HepG2 (cell line): ENCODE results near the gene CREBZF. TPM values are rescaled to one million over a fixed set of nuclear protein-coding genes. Genes with fewer than 3 reads are reported as not detected.

Experiments
- ARNTL ChIP-seq: sonication (generic); formaldehyde crosslinking; IDR thresholded peaks from 2 replicates; pipeline ENCODE4 v1.4.0; 2020; ENCODE audit warnings: mild to moderate bottlenecking, missing genetic modification reagents
- CC2D1A ChIP-seq: sonication (generic); formaldehyde crosslinking; IDR thresholded peaks from 2 replicates; pipeline ENCODE4 v1.8.1; 2023; ENCODE audit warnings: mild to moderate bottlenecking, missing genetic modification reagents
- CEBPG ChIP-seq: IDR thresholded peaks from 2 replicates; pipeline ENCODE4 v1.6.1; 2016
- DR1 ChIP-seq: sonication (generic); formaldehyde crosslinking; IDR thresholded peaks from 2 replicates; pipeline ENCODE4 v1.8.0; 2021; ENCODE audit warnings: mild to moderate bottlenecking, missing genetic modification reagents, inconsistent platforms
- E2F1 ChIP-seq: sonication (generic); formaldehyde crosslinking; IDR thresholded peaks from 2 replicates; pipeline ENCODE4 v1.5.0; 2020; ENCODE audit warnings: missing genetic modification reagents
- ETV5 ChIP-seq: IDR thresholded peaks from 2 replicates; pipeline ENCODE4 v1.6.1; 2018; ENCODE audit warnings: missing biosample characterization, missing genetic modification reagents, inconsistent platforms, borderline replicate concordance
- FOXA1 ChIP-seq, 2 experiments: fragments of 450-650 bp in 1 of 2; sonication (generic) in 1 of 2; formaldehyde crosslinking in 1 of 2; IDR thresholded peaks; 2 replicates each; pipeline versions ENCODE4 v1.4.0 to v1.6.1; 2016 to 2020; ENCODE audit warnings: missing genetic modification reagents in 1 of 2
- GFI1 ChIP-seq: sonication (generic); formaldehyde crosslinking; IDR thresholded peaks from 2 replicates; pipeline ENCODE4 v1.5.0; 2020; ENCODE audit warnings: missing genetic modification reagents, mild to moderate bottlenecking, borderline replicate concordance
- JUND ChIP-seq: sonication (generic); formaldehyde crosslinking; IDR thresholded peaks from 2 replicates; pipeline ENCODE4 v1.8.0; 2022; ENCODE audit warnings: mild to moderate bottlenecking, missing genetic modification reagents
- KMT2A ChIP-seq: sonication (generic); formaldehyde crosslinking; IDR thresholded peaks from 2 replicates; pipeline ENCODE4 v1.4.0; 2020; ENCODE audit warnings: missing genetic modification reagents
- MAFK ChIP-seq, 2 experiments: IDR thresholded peaks in 1 of 2; conservative IDR thresholded peaks in 1 of 2; 2 replicates each; pipeline ENCODE4 v1.6.1; 2011; ENCODE audit warnings: improper control_type of control experiment in 2 of 2, low read length in 2 of 2
- MEF2D ChIP-seq: sonication (generic); formaldehyde crosslinking; IDR thresholded peaks from 2 replicates; pipeline ENCODE4 v1.5.1; 2020; ENCODE audit warnings: mild to moderate bottlenecking, missing genetic modification reagents
- RARG ChIP-seq: sonication (generic); formaldehyde crosslinking; IDR thresholded peaks from 2 replicates; pipeline ENCODE4 v1.4.0; 2020; ENCODE audit warnings: low read depth, mild to moderate bottlenecking, missing genetic modification reagents
- RFXANK ChIP-seq: IDR thresholded peaks from 2 replicates; pipeline ENCODE4 v1.6.1; 2016
- SRSF4 ChIP-seq: fragments of 200-400 bp; formaldehyde crosslinking; IDR thresholded peaks from one replicate; pipeline ENCODE4 v1.6.1; 2018; ENCODE audit warnings: mild to moderate bottlenecking, low read depth, low read length, moderate library complexity; ENCODE audit not compliant: poor library complexity, severe bottlenecking
- TOE1 ChIP-seq: sonication (generic); formaldehyde crosslinking; IDR thresholded peaks from 2 replicates; pipeline ENCODE4 v1.4.0; 2020; ENCODE audit warnings: mild to moderate bottlenecking, missing genetic modification reagents
- ZBTB1 ChIP-seq: sonication (generic); formaldehyde crosslinking; IDR thresholded peaks from 2 replicates; pipeline ENCODE4 v1.4.0; 2020; ENCODE audit warnings: missing genetic modification reagents, borderline replicate concordance
- ZBTB44 ChIP-seq: sonication (generic); formaldehyde crosslinking; IDR thresholded peaks from 2 replicates; pipeline ENCODE4 v1.4.0; 2020; ENCODE audit warnings: missing genetic modification reagents
- ZMYM4 ChIP-seq: sonication (generic); formaldehyde crosslinking; IDR thresholded peaks from 2 replicates; pipeline ENCODE4 v1.8.1; 2023; ENCODE audit warnings: mild to moderate bottlenecking, missing genetic modification reagents
- ZNF124 ChIP-seq: sonication (generic); formaldehyde crosslinking; IDR thresholded peaks from 2 replicates; pipeline ENCODE4 v1.4.0; 2020; ENCODE audit warnings: missing genetic modification reagents
- ZNF513 ChIP-seq: sonication (generic); formaldehyde crosslinking; conservative IDR thresholded peaks from 2 replicates; pipeline ENCODE4 v1.5.0; 2020; ENCODE audit warnings: missing genetic modification reagents
- ZNF546 ChIP-seq: sonication (generic); formaldehyde crosslinking; conservative IDR thresholded peaks from 2 replicates; pipeline ENCODE4 v1.8.1; 2023; ENCODE audit warnings: mild to moderate bottlenecking, missing genetic modification reagents
- ZNF660 ChIP-seq: sonication (generic); formaldehyde crosslinking; IDR thresholded peaks from 2 replicates; pipeline ENCODE4 v1.5.1; 2020; ENCODE audit warnings: mild to moderate bottlenecking, low read depth, missing genetic modification reagents, borderline replicate concordance
- ZNF672 ChIP-seq: sonication (generic); formaldehyde crosslinking; IDR thresholded peaks from 2 replicates; pipeline ENCODE4 v1.8.1; 2022; ENCODE audit warnings: missing genetic modification reagents
- ZNF678 ChIP-seq: sonication (generic); formaldehyde crosslinking; IDR thresholded peaks from 2 replicates; pipeline ENCODE4 v1.4.0; 2020; ENCODE audit warnings: mild to moderate bottlenecking, missing genetic modification reagents
- ZNF713 ChIP-seq: sonication (generic); formaldehyde crosslinking; IDR thresholded peaks from 2 replicates; pipeline ENCODE4 v1.4.0; 2020; ENCODE audit warnings: mild to moderate bottlenecking, missing genetic modification reagents
- ZNF768 ChIP-seq: sonication (generic); formaldehyde crosslinking; IDR thresholded peaks from 2 replicates; pipeline ENCODE4 v1.4.0; 2020; ENCODE audit warnings: missing genetic modification reagents
- ZNF879 ChIP-seq: sonication (generic); formaldehyde crosslinking; IDR thresholded peaks from 2 replicates; pipeline ENCODE4 v1.8.1; 2023; ENCODE audit warnings: missing genetic modification reagents
- polyA plus RNA-seq, 8 experiments: library from polyadenylated mRNA; depleted of rRNA in 3 of 8; stranded (reverse) in 7 of 8; unstranded in 1 of 8; fragments of >200 nt; fragmentation: Illumina TruSeq in 4 of 8; extraction: Trizol in 4 of 8; gene quantifications; 2 replicates each; pipeline versions ENCODE4 v1.2.1 to v1.2.3, GENCODE V29; 2011 to 2016; ENCODE audit warnings: low read depth in 4 of 8, missing spikeins in 1 of 8, mixed read lengths in 1 of 8; ENCODE audit not compliant: insufficient read depth in 1 of 8
- total RNA-seq, 5 experiments: library from RNA; depleted of rRNA; stranded (reverse); fragments of >200 nt; fragmentation: Illumina TruSeq; extraction: Trizol; gene quantifications; 2 replicates each; pipeline ENCODE4 v1.2.3, GENCODE V29; 2016; ENCODE audit warnings: low read depth in 1 of 5

CREBZF gene
- total and polyA plus RNA-seq, 2 of the 13 experiments (the other 11 are each of a cell fraction or from before 2014, with no cell fraction given) = 30.6 to 43.1 TPM

GRCh38 chr11:85664615-85665481 lies at the start of gene CREBZF (continued):
- peak; percentile 96 for TF ChIP-seq E2F1
- no peak for TF ChIP-seq FOXA1 (IDR thresholded peaks at IDR 0.05)
- TF ChIP-seq FOXA1 (CRISPR knock-in tag; IDR thresholded peaks at IDR 0.05) = no peak
- peak; percentile 10; the same call in 1 of the 2 replicates for TF ChIP-seq CEBPG (CRISPR knock-in tag)
- TF ChIP-seq MAFK (conservative IDR thresholded peaks at IDR 0.05 in 1 of 2, IDR thresholded peaks at IDR 0.05 in 1 of 2; ENCODE audit: low read length in 2 of 2) = peak; percentile 95 to 96
- TF ChIP-seq ZBTB44 (CRISPR knock-in tag) = no peak
- no peak for TF ChIP-seq TOE1 (CRISPR knock-in tag)
- TF ChIP-seq ARNTL = no peak
- TF ChIP-seq ZNF513 (CRISPR knock-in tag) = no peak
- TF ChIP-seq ZNF768 = peak; percentile 35; the same call in 1 of the 2 replicates
- TF ChIP-seq DR1 = peak; percentile 74
- no peak for TF ChIP-seq ZNF660 (CRISPR knock-in tag)
- no peak for TF ChIP-seq RFXANK (CRISPR knock-in tag)
- TF ChIP-seq ZNF672 (CRISPR knock-in tag) = no peak
- TF ChIP-seq SRSF4 = no peak
- TF ChIP-seq JUND = peak; percentile 79
- TF ChIP-seq ZMYM4 (CRISPR knock-in tag) = peak; percentile 93
- TF ChIP-seq ZNF713 (CRISPR knock-in tag) = 0 out of 2 replicates have a peak, but pooled peaks have one; percentile 34
- TF ChIP-seq ZNF124 (CRISPR knock-in tag) = no peak; the same call in 1 of the 2 replicates
- 0 out of 2 replicates have a peak, but pooled peaks have one; percentile 31 for TF ChIP-seq RARG
- peak; percentile 76; the same call in 1 of the 2 replicates for TF ChIP-seq KMT2A
- peak; percentile 63; the same call in 1 of the 2 replicates for TF ChIP-seq ZNF546 (CRISPR knock-in tag)
- peak; percentile 79; the same call in 1 of the 2 replicates for TF ChIP-seq ETV5 (CRISPR knock-in tag)
- no peak for TF ChIP-seq ZBTB1
- peak; percentile 83; the same call in 1 of the 2 replicates for TF ChIP-seq ZNF879 (CRISPR knock-in tag)
- no peak for TF ChIP-seq GFI1
- 0 out of 2 replicates have a peak, but pooled peaks have one; percentile 14 for TF ChIP-seq MEF2D (CRISPR knock-in tag)
- peak; percentile 63; the same call in 1 of the 2 replicates for TF ChIP-seq ZNF678 (CRISPR knock-in tag)
- TF ChIP-seq CC2D1A = no peak
